Small intestine (tissue), 7 donors: Measurements from ENCODE around the gene HRCT1. TPM values are rescaled to one million over a fixed set of nuclear protein-coding genes. Genes with fewer than 3 reads are reported as not detected.
A peak's percentile ranks its signal among the peaks of the same experiment; 100 is the strongest.

Experiments
- DNase-seq, 2 donors: peaks; one replicate each; pipeline versions ENCODE4 v3.0.0 to v3.0.0-alpha.2; 2013
- FAIRE-seq: peaks from 2 replicates; lab custom pipeline; 2012; peaks lifted over from hg19 to GRCh38; lab: Jason Lieb, UNC
- H3K27ac ChIP-seq, 3 donors: one replicate each; pipeline ENCODE4 v1.5.1; 2013; ENCODE audit warnings: low read length in 2 of 3, mild to moderate bottlenecking in 2 of 3, control low read depth in 1 of 3, inconsistent platforms in 1 of 3, low read depth in 1 of 3, moderate library complexity in 1 of 3
- H3K27me3 ChIP-seq, 3 donors: one replicate each; pipeline ENCODE4 v1.6.1; 2013; ENCODE audit warnings: low read length in 3 of 3, inconsistent platforms in 1 of 3; ENCODE audit not compliant: control insufficient read depth in 3 of 3, insufficient read depth in 3 of 3
- H3K36me3 ChIP-seq, 3 donors: one replicate each; pipeline ENCODE4 v1.6.1; 2013; ENCODE audit warnings: low read length in 3 of 3, inconsistent platforms in 1 of 3, low read depth in 1 of 3, mild to moderate bottlenecking in 1 of 3, moderate library complexity in 1 of 3; ENCODE audit not compliant: control insufficient read depth in 3 of 3, insufficient read depth in 2 of 3
- H3K4me1 ChIP-seq, 3 donors: one replicate each; pipeline ENCODE4 v1.6.1; 2013; ENCODE audit warnings: low read length in 2 of 3, inconsistent platforms in 1 of 3, low read depth in 1 of 3, mild to moderate bottlenecking in 1 of 3, moderate library complexity in 1 of 3; ENCODE audit not compliant: control insufficient read depth in 3 of 3, insufficient read depth in 2 of 3
- H3K4me3 ChIP-seq, 3 donors: one replicate each; pipeline ENCODE4 v1.5.1; 2013; ENCODE audit warnings: low read length in 3 of 3, control low read depth in 1 of 3, inconsistent platforms in 1 of 3, low read depth in 1 of 3, mild to moderate bottlenecking in 1 of 3, moderate library complexity in 1 of 3
- H3K9me3 ChIP-seq, 2 donors: one replicate each; pipeline ENCODE4 v1.6.1; 2013; ENCODE audit warnings: low read depth in 1 of 2, low read length in 1 of 2; ENCODE audit not compliant: control insufficient read depth in 2 of 2, insufficient read depth in 1 of 2
- WGBS, 3 donors: extraction: QIAGEN DNeasy Blood & Tissue Kit; methylation state at CpG; one replicate each; pipeline ENCODE4 v1.1.7; 2013; 5-methylcytosine and 5-hydroxymethylcytosine counted together
- polyA plus RNA-seq, 4 donors: library from polyadenylated mRNA; stranded (reverse) in 3 of 4; unstranded in 1 of 4; fragments of 200-250 nt in 3 of 4; fragments of 120-200 nt in 1 of 4; gene quantifications; one replicate each; pipeline versions ENCODE4 v1.2.1 to v1.2.3, GENCODE V29; 2013
- donor health status: healthy with polysubstance abuse.
- donor health status: control.
- donor health status: control.
- donor health status: Bipolar disorder and iron deficiency.
- donor health status: healthy.

Gene HRCT1
- polyA plus RNA-seq, 4 donors = 1.8 to 17.8 (median 7.5) TPM

GRCh38 chr9:35862328-35862727, 43.7 kb upstream of the HRCT1 start:
- no peak for FAIRE-seq
- H3K27me3 ChIP-seq = peaks cover 0 to 3% (median 0%) of the 10 kb centered on the region in 3 donors
- no peak overlapping the region for H3K27ac ChIP-seq
- H3K36me3 ChIP-seq = no peaks in the 10 kb centered on the region
- no peak for DNase-seq
- WGBS, 3 donors = 82 to 87% (median 85%) methylated on average over 4 of the region's 4 CpGs
- H3K9me3 ChIP-seq = no peaks in the 10 kb centered on the region
- no peak overlapping the region for H3K4me3 ChIP-seq
- peaks cover 0 to 3% (median 0%) of the 10 kb centered on the region in 3 donors for H3K4me1 ChIP-seq

GRCh38 chr9:35863583-35863982, 42.4 kb upstream of the HRCT1 start:
- Histone ChIP-seq H3K27ac (no peak overlapping the region), H3K4me3 (no peak overlapping the region), H3K4me1 (peaks cover 0 to 3% (median 0%) of the 10 kb centered on the region in 3 donors), H3K36me3 (no peaks in the 10 kb centered on the region), H3K9me3 (no peaks in the 10 kb centered on the region), H3K27me3 (peaks cover 0 to 3% (median 0%) of the 10 kb centered on the region in 3 donors)
- DNase-seq = no peak
- FAIRE-seq = no peak
- 70 to 79% (median 70%) methylated on average over 8 of the region's 8 CpGs for WGBS, 3 donors

GRCh38 chr9:35864695-35865255, 41.2 kb upstream of the HRCT1 start:
- no peak for DNase-seq
- Histone ChIP-seq H3K9me3 (no peaks in the 10 kb centered on the region), H3K27ac (no peak overlapping the region), H3K4me3 (no peak overlapping the region), H3K36me3 (no peaks in the 10 kb centered on the region), H3K4me1 (peaks cover 0 to 3% (median 0%) of the 10 kb centered on the region in 3 donors), H3K27me3 (peaks cover 0 to 3% (median under 1%) of the 10 kb centered on the region in 3 donors)
- FAIRE-seq = no peak
- WGBS, 3 donors = 86 to 90% (median 87%) methylated on average over 8 of the region's 8 CpGs

GRCh38 chr9:35867538-35867937, 38.5 kb upstream of the HRCT1 start:
- WGBS, 3 donors = 83 to 90% (median 88%) methylated on average over 4 of the region's 4 CpGs
- Histone ChIP-seq H3K36me3 (no peaks in the 10 kb centered on the region), H3K9me3 (no peaks in the 10 kb centered on the region), H3K27me3 (peaks cover 0 to 2% (median under 1%) of the 10 kb centered on the region in 3 donors), H3K27ac (no peak overlapping the region), H3K4me3 (no peak overlapping the region), H3K4me1 (no peaks in the 10 kb centered on the region)
- DNase-seq (no peak), FAIRE-seq (no peak)

- Histone ChIP-seq H3K4me1 (no peaks in the 10 kb centered on the region), H3K27ac (no peak overlapping the region), H3K9me3 (no peaks in the 10 kb centered on the region), H3K27me3 (peaks cover 0 to 2% (median 0%) of the 10 kb centered on the region in 3 donors), H3K4me3 (no peak overlapping the region), H3K36me3 (no peaks in the 10 kb centered on the region)
- DNase-seq (no peak), FAIRE-seq (no peak)
- WGBS, 3 donors = 68 to 82% (median 75%) methylated on average over 2 of the region's 2 CpGs
Observed at GRCh38 chr9:35868933-35869332, 37.1 kb upstream of the HRCT1 start.

- no peak for FAIRE-seq
- Histone ChIP-seq H3K4me1 (no peaks in the 10 kb centered on the region), H3K9me3 (no peaks in the 10 kb centered on the region), H3K27me3 (peaks cover 0 to 2% (median 0%) of the 10 kb centered on the region in 3 donors), H3K4me3 (no peak overlapping the region), H3K36me3 (no peaks in the 10 kb centered on the region), H3K27ac (no peak overlapping the region)
- no peak for DNase-seq
- 86 to 89% (median 87%) methylated on average over 19 of the region's 19 CpGs for WGBS, 3 donors
Observed at GRCh38 chr9:35869621-35870216, 36.3 kb upstream of the HRCT1 start.

GRCh38 chr9:35870351-35870923, 35.6 kb upstream of the HRCT1 start, which contains the start of gene OR13J1:
Gene OR13J1 (minus strand): TSS chr9:35870401. CDS start chr9:35870401, 0 bp downstream.
- Histone ChIP-seq H3K9me3 (no peaks in the 10 kb centered on the region), H3K4me1 (no peaks in the 10 kb centered on the region), H3K36me3 (no peaks in the 10 kb centered on the region), H3K27ac (no peak within 1 kb of the TSS), H3K27me3 (peaks cover 0 to 2% (median 0%) of the 10 kb centered on the region in 3 donors), H3K4me3 (no peak within 1 kb of the TSS)
- FAIRE-seq (no peak), DNase-seq (no peak)
- WGBS, 3 donors = 89 to 93% (median 91%) methylated on average over 8 of the region's 8 CpGs

- H3K36me3 ChIP-seq = no peaks in the 10 kb centered on the region
- H3K4me1 ChIP-seq = no peaks in the 10 kb centered on the region
- peaks cover 0 to 2% (median 0%) of the 10 kb centered on the region in 3 donors for H3K27me3 ChIP-seq
- no peak overlapping the region for H3K4me3 ChIP-seq
- WGBS, 3 donors = 20 to 55% (median 39%) methylated on average over 3 of the region's 3 CpGs
- no peaks in the 10 kb centered on the region for H3K9me3 ChIP-seq
- H3K27ac ChIP-seq = no peak overlapping the region
- FAIRE-seq = no peak
- DNase-seq = peak in 1 of 2 donors; percentile 35
Observed at GRCh38 chr9:35871545-35871944, 34.5 kb upstream of the HRCT1 start.
